Measurements from ENCODE around the gene KNTC1. TPM values are rescaled to one million over a fixed set of nuclear protein-coding genes. Genes with fewer than 3 reads are reported as not detected.
"Not testable (repeated sequence)": the region's sequence is repeated elsewhere in the genome, so short reads cannot be mapped to it uniquely, and the experiment has no call there.

KNTC1 gene
- total RNA-seq, 2 donors from 2014 or later: 86.7 to 115 TPM

GRCh38 chr12:122651520-122652224 is 124.6 kb downstream of the KNTC1 start:
- no peak overlapping the region for H3K27ac Mint-ChIP-seq
- no peak overlapping the region for H3K4me3 Mint-ChIP-seq
- no peaks in the 10 kb centered on the region for H3K9me3 ChIP-seq (ENCODE audit: control insufficient read depth, low read length)
- H3K27ac ChIP-seq (ENCODE audit: low read depth, low read length): no peak overlapping the region
- WGBS, 2 experiments (ENCODE audit: insufficient coverage in 1 of 2, insufficient read length in 1 of 2): 91 to 96% methylated on average over 6 to 7 of the region's 11 CpGs
- H3K27me3 Mint-ChIP-seq (ENCODE audit: insufficient read depth): no peaks in the 10 kb centered on the region
- no peaks in the 10 kb centered on the region for H3K27me3 ChIP-seq (ENCODE audit: control insufficient read depth, insufficient read depth, low read length, poor library complexity, severe bottlenecking)
- H3K9me3 Mint-ChIP-seq: no peaks in the 10 kb centered on the region
- TF ChIP-seq CTCF (conservative IDR thresholded peaks at IDR 0.05): no peak
- no peak overlapping the region for H3K9ac ChIP-seq (ENCODE audit: extremely low read depth, low read length, poor library complexity, severe bottlenecking)
- H3K4me1 Mint-ChIP-seq: peaks cover 4% of the 10 kb centered on the region
- H3K4me1 ChIP-seq (ENCODE audit: control insufficient read depth, insufficient read depth, low read length): no peaks in the 10 kb centered on the region
- no peak overlapping the region for H3K4me3 ChIP-seq (ENCODE audit: low read length)
- H3K36me3 Mint-ChIP-seq (ENCODE audit: low read depth): no peaks in the 10 kb centered on the region
- DNase-seq: no peak
- H3K36me3 ChIP-seq (ENCODE audit: control insufficient read depth, insufficient read depth, low read length): no peaks in the 10 kb centered on the region

- not testable (repeated sequence) for H3K4me3 ChIP-seq (ENCODE audit: low read length); H3K4me1 Mint-ChIP-seq; H3K4me3 Mint-ChIP-seq; H3K27ac Mint-ChIP-seq; H3K9ac ChIP-seq (ENCODE audit: extremely low read depth, low read length, poor library complexity, severe bottlenecking); H3K27ac ChIP-seq (ENCODE audit: low read depth, low read length); H3K9me3 Mint-ChIP-seq; DNase-seq; H3K4me1 ChIP-seq (ENCODE audit: control insufficient read depth, insufficient read depth, low read length); H3K9me3 ChIP-seq (ENCODE audit: control insufficient read depth, low read length); H3K27me3 ChIP-seq (ENCODE audit: control insufficient read depth, insufficient read depth, low read length, poor library complexity, severe bottlenecking); H3K27me3 Mint-ChIP-seq (ENCODE audit: insufficient read depth); H3K36me3 ChIP-seq (ENCODE audit: control insufficient read depth, insufficient read depth, low read length); H3K36me3 Mint-ChIP-seq (ENCODE audit: low read depth)
- WGBS, 2 experiments (ENCODE audit: insufficient coverage in 1 of 2, insufficient read length in 1 of 2): 94 to 97% methylated on average over 4 to 8 of the region's 8 CpGs
These were observed 126.2 kb downstream of the KNTC1 start for GRCh38 chr12:122653291-122653690.

- Histone ChIP-seq H3K36me3 (ENCODE audit: control insufficient read depth, insufficient read depth, low read length) (no peaks in the 10 kb centered on the region), H3K4me1 (ENCODE audit: control insufficient read depth, insufficient read depth, low read length) (no peaks in the 10 kb centered on the region), H3K4me3 (ENCODE audit: low read length) (no peak overlapping the region), H3K9ac (ENCODE audit: extremely low read depth, low read length, poor library complexity, severe bottlenecking) (no peak overlapping the region), H3K27me3 (ENCODE audit: control insufficient read depth, insufficient read depth, low read length, poor library complexity, severe bottlenecking) (no peaks in the 10 kb centered on the region), H3K9me3 (ENCODE audit: control insufficient read depth, low read length) (no peaks in the 10 kb centered on the region), H3K27ac (ENCODE audit: low read depth, low read length) (no peak overlapping the region)
- Mint-ChIP-seq H3K36me3 (ENCODE audit: low read depth) (no peaks in the 10 kb centered on the region), H3K27ac (no peak overlapping the region), H3K9me3 (no peaks in the 10 kb centered on the region), H3K4me1 (no peaks in the 10 kb centered on the region), H3K27me3 (ENCODE audit: insufficient read depth) (no peaks in the 10 kb centered on the region), H3K4me3 (no peak overlapping the region)
- no peak for DNase-seq
- WGBS, 2 experiments (ENCODE audit: insufficient coverage in 1 of 2, insufficient read length in 1 of 2): 95 to 100% methylated on average over 2 to 3 of the region's 3 CpGs
- no peak for TF ChIP-seq CTCF (conservative IDR thresholded peaks at IDR 0.05)
These were observed 129.2 kb downstream of the KNTC1 start for GRCh38 chr12:122656298-122656697.

GRCh38 chr12:122659579-122659978 is 132.5 kb downstream of the KNTC1 start:
- Histone ChIP-seq H3K9me3 (ENCODE audit: control insufficient read depth, low read length) (no peaks in the 10 kb centered on the region), H3K4me1 (ENCODE audit: control insufficient read depth, insufficient read depth, low read length) (no peaks in the 10 kb centered on the region), H3K27me3 (ENCODE audit: control insufficient read depth, insufficient read depth, low read length, poor library complexity, severe bottlenecking) (no peaks in the 10 kb centered on the region), H3K9ac (ENCODE audit: extremely low read depth, low read length, poor library complexity, severe bottlenecking) (no peak overlapping the region), H3K36me3 (ENCODE audit: control insufficient read depth, insufficient read depth, low read length) (no peaks in the 10 kb centered on the region), H3K27ac (ENCODE audit: low read depth, low read length) (no peak overlapping the region), H3K4me3 (ENCODE audit: low read length) (no peak overlapping the region)
- no peak for DNase-seq
- H3K27ac Mint-ChIP-seq: no peak overlapping the region
- TF ChIP-seq CTCF (conservative IDR thresholded peaks at IDR 0.05): no peak
- H3K9me3 Mint-ChIP-seq: no peaks in the 10 kb centered on the region
- no peaks in the 10 kb centered on the region for H3K36me3 Mint-ChIP-seq (ENCODE audit: low read depth)
- no peaks in the 10 kb centered on the region for H3K4me1 Mint-ChIP-seq
- H3K4me3 Mint-ChIP-seq: no peak overlapping the region
- 89 to 94% methylated on average over 6 of the region's 6 CpGs for WGBS, 2 experiments (ENCODE audit: insufficient coverage in 1 of 2, insufficient read length in 1 of 2)
- no peaks in the 10 kb centered on the region for H3K27me3 Mint-ChIP-seq (ENCODE audit: insufficient read depth)
